Hematopoietic multipotent progenitor cell treated with erythropoietin and hydrocortisone succinate and interleukin-3 and kit ligand, for 6 days (in vitro differentiated cells): ENCODE measurements around the gene RBP4.

Source experiments
- DNase-seq: peaks from one replicate; pipeline ENCODE4 v3.0.0-alpha.2; 2015

Gene RBP4

DNA sequence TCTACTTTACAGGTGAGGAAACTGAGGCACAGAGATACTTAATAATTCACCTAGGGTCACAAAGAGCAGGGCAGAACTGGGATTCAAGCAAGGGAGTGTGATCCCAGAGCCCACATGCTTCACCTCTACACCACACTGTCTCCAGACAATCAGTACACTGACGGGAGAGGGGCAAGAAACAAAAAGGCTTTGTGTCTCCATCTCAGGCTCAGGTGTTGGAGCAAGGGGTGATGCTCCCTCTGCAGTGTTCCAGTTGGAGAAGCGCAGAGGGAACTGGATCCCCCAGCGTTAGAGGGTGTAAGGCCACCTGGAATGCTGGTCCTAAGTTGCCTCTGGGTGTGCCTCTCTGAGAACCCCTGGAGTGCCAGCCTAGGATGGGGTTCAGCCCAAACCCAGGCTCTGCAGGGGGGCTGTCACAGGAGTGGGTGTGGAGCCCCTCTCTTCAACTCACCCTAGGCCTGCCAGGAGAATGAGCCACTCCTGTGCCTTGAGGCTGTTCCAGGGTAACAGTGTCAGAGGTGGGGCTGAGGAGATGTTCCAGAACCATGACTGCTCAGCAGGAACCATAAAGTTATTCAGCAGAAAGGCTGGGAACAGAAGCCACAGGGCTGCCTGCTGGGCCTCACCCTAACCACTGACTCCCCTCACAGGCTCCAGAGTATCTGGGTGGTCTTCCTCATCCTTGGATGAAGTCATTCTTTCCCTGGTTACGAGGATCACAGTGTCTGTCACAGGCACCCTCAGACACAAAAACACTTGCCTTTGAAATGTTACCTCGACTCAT, 5.5 kb downstream of the RBP4 start:
- no peak for DNase-seq

DNA sequence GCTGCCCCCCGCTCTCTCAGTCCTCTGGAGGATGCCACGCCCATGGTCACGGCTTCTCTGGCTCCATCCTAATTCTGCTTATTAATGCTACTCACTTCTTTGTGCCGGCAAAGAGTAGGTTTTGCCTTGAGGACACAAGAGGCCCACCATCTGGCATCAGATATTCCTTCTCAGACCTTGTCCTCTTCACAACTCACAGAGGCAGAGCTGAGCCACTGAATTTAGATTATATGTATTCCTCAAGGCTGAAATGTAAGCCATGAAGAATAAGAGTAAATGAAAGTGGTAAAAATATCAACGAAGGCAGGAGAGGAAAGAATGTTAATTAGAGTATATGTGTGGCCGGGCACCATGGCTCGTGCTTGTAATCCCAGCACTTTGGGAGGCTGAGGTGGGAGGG, 6.5 kb downstream of the RBP4 start:
- DNase-seq = no peak

DNA sequence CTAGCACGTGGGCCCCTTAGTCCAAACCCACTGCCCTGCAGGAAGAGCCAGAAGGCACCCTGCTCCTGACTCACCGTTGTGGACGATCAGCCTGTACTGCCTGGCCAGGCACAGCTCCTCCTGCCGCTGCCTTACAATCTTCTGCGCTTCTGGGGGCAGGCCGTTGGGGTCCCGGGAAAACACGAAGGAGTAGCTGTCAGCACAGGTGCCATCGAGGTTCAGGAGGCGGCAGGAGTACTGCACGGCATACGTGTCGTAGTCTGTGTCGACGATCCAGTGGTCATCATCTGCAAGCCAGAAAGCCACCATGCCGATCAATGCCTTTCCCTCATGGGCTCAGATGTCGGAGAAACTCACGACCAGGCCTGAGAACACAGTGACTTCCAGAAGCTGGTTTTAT, 7.3 kb downstream of the RBP4 start:
- DNase-seq = no peak

DNA sequence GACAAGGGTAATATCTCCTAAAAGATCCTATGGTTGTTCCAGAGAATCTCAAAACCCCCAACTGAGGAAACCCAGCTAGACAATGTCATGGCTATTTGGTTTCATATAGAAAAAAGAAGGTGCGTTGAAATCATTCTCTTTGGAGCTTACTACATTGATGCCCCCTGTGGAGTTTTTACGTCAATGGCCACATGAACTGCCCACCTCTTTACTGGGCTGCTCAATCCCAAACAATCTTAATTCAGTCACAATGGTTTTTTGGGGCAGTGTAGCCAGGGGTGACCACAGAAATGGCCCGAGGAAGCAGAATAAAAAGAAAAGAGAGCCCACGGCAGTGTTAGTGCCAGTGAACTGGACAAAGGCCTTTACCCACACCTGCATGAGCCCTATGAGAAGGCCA, 7.8 kb downstream of the RBP4 start:
- DNase-seq = no peak

DNA sequence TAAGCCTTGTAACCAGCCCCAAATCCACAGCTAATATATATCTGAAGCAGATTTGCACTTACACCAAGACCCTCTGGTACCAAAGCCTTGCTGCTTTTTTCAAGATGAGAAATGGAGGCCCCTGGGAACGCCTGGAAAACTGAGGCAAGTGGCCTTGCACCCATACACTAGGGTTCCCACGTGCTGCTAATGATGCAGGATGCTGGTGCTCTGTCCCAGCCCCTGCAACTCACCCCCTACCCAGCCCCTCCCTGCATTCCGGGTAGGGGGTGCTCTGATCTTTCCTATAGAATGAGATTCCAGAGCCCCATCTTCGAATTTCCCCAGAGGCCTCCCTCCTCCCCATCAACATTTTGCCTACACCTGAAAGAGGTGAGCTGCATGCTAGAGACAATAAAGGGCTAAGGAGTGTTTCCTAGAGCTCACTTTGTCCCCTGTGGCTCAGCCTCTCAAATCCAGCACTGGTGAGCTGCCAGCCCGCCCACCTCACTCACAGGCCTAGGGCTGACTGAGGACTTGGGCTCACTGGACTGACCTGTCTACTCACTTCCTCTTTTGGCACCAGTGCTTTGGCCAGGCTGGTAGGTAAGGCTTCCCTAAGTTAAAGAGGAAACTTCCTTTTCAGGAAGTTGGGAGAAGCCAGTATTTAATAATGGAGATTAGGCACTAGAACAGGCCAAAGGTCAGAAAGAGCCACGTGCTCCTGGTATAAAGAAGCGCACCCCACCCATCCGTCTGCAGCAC, 9.8 kb downstream of the RBP4 start:
- no peak for DNase-seq

DNA sequence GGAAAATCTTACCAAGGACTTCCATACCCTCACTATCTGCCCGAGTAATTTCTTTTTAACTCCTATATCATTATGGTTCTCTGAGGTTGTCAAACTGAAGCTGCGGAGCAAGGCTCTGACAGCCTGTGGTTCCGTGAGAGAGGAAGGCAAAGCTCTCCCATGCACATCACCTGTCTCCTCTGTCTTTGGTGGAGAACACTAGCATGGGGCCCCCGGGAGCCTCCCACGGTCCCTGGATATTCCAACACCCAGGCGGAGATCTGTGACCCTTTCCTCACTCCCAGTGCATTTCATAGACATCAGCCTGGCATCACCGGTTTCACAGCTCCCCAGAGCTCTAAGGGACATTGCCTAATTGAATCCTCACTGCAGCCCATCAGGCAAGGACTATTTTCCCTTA, 10.4 kb downstream of the RBP4 start:
- no peak for DNase-seq

DNA sequence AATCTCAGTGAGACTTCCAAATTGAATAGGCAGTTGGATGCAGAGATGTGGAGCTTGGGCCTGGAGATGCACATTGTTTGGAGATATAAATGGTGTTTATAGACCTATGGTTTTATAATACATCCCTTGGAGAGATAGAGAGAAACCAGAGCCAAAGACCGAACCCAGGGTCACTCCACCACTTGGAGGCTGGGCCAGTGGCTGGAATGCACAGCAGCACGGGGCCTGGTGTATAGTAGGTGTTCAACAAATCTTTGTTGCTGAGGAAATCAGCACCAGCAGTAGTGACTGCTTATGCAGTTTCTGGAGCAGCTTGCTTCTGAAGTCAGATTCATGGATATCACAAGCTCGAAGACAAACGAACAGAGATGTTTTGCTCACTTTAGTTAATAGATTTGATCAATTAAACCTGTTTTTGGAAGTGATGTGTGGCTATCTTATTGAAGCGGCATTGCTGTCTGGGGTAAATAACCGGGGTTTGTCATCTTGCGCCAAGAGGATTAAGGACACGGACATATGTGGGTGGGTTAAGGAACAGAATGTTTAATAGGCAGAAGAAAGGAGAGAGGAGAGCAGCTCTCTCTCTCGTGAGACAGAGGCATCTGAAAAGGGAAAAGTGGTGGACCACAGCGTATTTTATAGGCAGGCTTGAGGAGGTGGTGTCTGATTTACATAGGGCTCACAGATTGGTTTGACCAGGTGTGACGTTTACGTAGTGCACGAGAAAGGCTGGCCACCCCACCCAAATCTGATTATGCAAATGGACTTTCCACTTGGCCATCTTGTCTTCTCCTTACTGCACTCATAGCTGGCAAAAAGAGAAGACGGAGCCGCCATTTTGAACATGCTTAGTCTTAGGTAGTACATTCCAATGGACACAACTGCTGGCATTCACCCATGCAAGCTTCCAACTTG, 11.1 kb downstream of the RBP4 start:
- no peak for DNase-seq

DNA sequence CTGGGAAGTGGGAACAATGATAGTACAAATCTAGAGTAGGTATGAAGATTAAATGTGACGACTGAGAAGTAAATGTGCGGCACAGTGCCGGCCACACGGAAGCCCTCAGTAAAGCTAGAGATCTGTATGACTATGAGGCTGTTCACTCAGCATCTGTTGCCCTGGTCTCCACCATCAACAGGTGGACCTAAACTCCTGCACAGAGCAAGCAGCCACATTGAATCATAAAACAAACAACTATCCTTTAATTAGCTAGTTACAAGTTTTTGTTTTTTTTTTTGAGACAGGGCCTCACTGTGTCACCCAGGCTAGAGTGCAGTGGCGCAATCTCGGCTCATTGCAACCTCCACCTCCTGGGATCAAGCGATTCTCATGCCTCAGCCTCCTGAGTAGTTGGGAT, 16.6 kb downstream of the RBP4 start:
- no peak for DNase-seq

DNA sequence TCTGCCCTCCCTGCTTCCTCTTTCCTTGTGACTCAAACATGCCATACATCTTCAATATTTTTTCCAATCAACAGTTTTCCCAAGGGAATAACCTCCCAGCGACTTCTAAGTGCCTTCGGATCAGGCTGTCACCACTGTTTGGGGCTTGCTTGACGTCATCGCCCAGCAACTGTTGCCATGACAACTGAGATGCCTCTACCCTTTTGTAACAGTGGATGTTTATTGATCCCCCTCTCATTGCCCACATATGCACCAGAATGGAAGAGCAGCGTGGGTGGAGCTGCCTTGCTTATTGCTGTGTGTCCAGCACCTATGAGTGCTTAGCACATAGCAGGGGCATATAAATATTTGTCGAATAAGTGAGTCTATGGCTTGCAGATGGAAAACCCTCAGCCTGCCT, 20.2 kb downstream of the RBP4 start:
- no peak for DNase-seq

DNA sequence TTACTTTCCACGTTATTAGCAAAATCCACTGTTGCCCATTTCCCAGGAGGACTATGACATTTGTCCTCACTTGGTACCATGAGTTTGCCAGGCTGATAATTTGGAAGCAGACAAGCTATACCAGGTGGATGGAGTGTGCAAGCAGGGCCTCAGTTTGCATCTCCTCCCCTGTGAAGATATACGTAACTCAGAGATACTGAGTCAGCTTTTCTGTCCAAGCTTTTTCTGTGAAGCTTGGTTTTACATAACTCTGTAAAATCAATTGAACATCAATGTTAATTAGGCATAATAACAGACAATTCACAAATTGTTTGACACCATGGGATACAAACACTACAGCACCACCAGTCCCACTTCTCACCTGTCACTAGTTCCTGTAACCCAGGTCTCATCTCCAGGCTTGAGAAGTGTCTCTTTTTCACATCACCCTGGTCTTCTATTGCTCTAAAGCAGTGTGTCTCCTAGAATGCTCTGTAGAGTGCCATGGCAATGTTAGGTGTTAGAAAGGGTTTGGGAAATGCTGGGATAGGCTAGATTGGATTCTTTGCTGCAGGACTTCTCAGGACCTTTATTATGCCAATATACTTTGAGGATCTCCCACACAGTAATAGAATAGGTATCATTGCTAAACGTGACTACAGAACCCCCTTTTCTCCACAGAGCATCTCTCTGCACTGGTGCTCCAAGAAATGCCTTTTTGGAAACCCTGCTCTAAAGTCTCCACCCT, 20.9 kb downstream of the RBP4 start:
- no peak for DNase-seq

DNA sequence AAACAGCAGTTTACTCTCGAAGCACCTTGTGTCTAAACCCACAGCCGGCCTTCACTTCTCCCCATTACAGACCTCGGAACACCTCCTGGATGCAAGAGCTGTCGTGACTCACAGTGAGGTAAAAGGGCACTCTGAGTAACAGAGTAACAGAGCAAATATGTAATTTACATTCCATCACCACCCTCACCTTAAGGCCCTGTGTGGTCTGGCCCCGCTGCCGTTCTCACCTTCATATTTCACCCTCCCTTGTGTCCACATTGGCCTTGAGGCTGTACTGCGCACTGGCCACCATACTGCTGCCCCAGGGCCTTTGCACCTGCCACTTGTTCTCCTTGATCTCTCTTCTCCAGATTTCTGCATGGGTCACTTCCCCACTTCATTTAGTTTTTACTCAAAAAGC, 21.9 kb downstream of the RBP4 start:
- DNase-seq = no peak

DNA sequence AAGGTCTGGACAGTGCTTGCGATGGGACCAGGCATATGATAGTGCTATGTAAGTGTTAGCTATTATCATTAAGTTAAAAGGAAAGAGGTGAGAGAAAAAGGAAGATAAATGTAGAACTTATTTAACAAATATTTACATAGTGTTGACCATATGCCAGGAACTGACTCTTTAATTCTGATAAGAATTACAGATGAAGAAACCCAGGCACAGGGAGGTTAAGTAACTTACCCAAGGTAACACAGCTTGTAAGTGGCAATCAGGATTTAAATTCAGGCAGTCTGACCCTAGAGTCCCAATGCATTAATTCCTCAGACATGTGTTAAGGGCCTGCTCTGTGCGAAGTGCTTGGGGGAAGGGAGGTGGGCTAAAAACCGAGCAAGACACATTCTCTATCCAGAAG, 23.5 kb downstream of the RBP4 start:
- DNase-seq = no peak

DNA sequence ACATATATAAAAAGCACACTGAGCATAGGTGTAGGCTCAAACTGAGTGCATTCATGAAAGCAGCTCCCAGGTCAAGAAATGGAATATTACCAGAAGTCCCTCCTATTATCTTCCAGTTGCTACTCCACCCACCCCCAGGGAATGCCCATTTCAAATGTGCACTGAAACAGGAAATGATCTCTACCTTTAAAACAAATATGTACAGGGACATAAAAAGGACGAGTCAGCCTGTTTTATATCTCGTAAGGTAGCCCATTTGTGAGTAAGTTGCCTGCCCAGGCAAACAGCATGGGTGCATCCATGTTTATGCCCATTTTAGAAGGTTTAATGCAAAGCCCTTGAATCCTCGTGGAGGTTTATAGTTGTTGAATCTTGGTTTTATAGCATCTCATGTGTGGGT, 24.1 kb downstream of the RBP4 start:
- DNase-seq = no peak

DNA sequence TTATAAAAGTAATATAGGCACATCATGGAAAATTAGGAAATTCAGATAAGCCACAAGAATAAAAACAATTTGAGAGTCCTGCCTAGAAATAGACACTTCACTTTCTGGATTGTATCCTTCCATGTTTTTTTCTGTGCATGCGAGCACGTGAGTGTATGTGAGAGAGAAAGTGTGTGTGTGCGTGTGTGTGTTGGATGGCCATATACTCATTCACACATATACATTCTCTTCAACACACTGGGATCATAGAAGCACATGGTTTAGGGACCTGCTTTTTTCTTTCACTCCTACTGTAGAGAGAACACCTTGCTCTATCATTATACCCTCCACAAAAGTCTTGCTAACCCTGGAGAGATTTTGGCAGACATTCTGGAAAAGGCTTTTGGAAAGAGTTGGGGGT, 27.1 kb downstream of the RBP4 start:
- DNase-seq = no peak

DNA sequence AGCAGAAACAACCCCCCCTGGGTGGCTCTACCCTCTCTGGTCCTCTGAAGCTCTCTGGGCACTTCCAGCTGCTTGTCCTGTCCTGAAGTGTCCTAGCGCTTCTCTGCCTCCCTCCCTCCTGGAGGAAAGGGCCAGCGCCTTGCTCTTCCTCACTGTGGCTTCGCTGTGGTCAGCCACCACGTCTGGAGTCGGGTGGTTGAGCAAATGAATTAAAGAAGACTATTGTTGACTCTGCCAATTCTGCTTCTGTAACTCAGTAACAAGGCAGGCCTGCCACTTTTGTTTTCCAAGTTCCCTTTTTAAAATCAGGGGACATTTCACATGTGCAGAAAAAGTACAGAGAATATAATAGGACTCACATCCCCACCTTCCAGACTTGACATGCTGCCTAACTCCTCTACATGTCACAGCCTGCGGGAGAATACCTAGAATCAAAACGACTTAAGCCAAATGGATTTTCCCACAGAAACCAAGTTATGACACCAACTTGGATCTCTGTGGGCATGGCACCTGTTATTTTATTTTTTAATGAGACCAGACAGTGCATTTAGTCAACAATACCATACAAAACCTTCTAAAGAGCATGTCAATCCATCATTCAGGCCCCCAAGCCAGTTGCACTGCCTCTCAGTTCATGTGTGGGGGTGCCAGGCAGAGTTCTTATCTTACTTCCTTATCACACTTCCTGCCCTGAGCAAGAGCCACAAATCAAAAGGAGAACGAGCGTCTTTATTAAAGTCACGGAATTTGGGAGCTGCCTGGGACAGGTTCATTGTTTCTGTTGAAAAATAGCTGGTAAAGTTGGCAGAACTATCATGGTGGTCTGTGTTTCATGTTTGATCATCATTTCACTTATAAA, 27.8 kb downstream of the RBP4 start:
- peak; percentile 39 for DNase-seq

DNA sequence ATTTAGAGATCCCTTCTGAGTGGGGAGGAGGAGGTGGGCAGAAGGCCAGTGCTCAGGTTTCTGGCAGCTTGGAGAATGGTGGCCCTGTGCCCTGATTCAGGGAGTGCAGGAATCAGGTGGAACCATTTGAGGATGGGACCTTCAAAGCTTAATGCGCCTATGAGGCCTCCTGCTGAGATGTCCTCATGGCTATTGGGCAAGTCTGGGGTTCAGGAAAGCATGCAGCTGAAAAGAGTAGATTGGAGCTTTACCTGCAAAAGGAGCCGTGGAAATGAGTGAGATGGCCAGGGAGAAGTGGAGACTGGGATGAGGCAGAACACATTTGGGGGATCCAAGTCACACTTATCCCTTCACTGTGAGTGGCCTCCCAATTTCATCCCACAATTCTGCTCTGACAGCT, 28.4 kb downstream of the RBP4 start:
- no peak for DNase-seq

DNA sequence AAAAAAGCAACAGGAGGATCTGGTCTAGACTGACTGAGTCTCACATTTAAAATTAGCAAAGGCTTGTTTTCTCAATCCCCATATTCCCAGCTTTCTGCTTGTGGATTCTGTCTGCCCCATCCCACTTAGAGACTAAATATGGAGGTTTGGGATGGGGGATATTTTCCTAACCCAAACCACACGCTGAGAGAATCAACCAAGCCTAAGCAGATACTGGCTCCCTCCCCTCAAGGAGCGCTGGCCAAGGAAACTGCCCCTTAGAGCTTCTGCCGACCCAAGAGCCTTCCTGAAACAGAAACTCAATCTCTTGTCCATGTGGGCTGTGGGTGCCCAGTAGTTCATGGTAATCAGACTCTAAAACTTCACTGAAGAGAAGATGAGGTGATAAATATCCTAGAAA, 30.7 kb downstream of the RBP4 start:
- no peak for DNase-seq

DNA sequence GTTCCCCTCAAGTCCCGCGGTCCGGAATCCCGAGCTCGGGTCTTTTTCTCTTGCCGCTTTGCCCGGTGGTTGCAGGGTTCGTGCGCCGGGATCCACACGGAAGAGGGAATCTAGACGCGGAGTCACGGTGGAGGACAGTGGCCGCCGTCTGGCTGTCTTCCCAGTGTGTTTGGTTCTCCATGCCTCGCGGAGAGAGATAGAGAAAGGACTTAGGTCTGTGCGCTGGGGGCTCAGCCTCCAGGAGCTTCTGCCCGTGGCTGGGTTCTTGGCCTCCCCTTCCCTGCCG, 33.0 kb downstream of the RBP4 start:
- DNase-seq = no peak

DNA sequence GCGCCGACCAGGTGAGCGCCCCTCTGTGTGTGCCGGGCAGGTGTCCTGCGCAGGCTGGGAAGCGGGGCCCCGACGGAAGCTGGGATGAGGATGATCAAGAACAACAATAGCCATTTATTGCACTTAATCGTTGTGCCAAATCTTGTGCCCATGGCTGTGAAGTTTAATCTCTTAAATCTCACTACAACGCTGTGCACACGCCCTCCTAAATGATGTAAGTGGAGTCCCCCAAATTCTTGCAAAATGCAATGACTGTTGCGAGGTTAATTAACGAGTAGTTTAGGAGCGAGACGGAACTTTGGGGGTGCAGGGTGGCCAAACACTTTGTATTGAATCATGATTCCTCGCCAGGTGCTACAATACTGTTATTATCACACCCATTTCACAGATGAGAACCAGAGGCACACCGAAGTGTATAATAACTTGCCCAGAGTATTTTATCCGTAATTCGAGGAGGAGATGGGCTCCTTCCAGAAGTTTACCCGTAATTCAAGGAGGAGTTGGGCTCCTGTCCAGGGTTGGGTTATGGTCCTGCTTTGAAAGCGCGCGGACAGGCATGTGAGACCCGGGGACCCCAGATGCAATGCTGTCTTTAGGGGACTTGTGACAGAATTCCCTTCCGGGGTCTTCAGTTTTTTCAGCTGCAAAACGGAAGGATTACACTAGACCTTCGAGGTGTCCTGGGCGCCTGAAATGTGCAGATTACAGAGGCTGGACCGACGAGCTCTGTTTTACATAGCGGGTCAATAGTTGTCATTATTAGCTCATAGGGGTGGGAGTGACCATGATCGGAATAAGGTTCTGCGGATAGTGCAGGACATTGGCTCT, 33.5 kb downstream of the RBP4 start:
- no peak for DNase-seq

DNA sequence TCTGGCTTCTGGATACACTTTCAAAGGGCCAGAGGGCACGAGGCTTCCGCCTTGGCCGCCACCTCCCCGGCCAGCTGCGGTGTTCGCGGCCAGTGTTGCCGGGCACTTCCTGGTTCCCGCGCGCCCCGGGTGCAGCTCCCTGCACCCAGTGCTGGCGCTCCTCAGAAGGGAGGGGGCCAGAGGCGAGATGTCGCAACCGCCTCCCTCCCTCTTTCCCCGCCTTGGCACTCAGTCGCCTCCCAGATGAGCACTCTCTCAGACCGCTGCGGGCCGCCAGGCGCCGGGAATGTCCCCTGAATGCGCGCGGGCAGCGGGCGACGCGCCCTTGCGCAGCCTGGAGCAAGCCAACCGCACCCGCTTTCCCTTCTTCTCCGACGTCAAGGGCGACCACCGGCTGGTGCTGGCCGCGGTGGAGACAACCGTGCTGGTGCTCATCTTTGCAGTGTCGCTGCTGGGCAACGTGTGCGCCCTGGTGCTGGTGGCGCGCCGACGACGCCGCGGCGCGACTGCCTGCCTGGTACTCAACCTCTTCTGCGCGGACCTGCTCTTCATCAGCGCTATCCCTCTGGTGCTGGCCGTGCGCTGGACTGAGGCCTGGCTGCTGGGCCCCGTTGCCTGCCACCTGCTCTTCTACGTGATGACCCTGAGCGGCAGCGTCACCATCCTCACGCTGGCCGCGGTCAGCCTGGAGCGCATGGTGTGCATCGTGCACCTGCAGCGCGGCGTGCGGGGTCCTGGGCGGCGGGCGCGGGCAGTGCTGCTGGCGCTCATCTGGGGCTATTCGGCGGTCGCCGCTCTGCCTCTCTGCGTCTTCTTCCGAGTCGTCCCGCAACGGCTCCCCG, 34.4 kb downstream of the RBP4 start, which contains the start of gene FFAR4:
Gene FFAR4, plus strand, starts transcription at position 231 of the 842 bp plus-strand sequence. Its CDS starts 56 bp downstream, at position 287.
- no peak for DNase-seq
